WTC11 (cell line): ENCODE measurements around the gene CCSER1. TPM values are rescaled to one million over a fixed set of nuclear protein-coding genes. Genes with fewer than 3 reads are reported as not detected.

Experiments used
- ATAC-seq: fragments of 200-7000 bp; cut with Tn5 transposase; 2 replicates; pipeline ENCODE4 v1.10.0; 2021; ENCODE audit warnings: mild to moderate bottlenecking, moderate library complexity
- CTCF ChIA-PET: fragments of 300-600 bp; sonication (Branson Sonifier 250); formaldehyde crosslinking; loops from one replicate; lab custom pipeline; 2021; ENCODE audit warnings: antibody characterized with exemption; lab: Charles Lee
- POLR2A ChIA-PET: fragments of 350-600 bp; sonication (Branson Sonifier 250); formaldehyde crosslinking; loops from one replicate; lab custom pipeline; 2021; ENCODE audit warnings: antibody characterized with exemption; lab: Charles Lee
- DNase-seq: peaks from one replicate; pipeline ENCODE4 v3.0.0; 2021; ENCODE audit warnings: low spot score
- H3K27ac Mint-ChIP-seq: 2 replicates; pipeline ENCODE4 v1.8.0; 2021; ENCODE audit warnings: mixed read lengths
- H3K27me3 Mint-ChIP-seq: 2 replicates; pipeline ENCODE4 v1.8.0; 2021; ENCODE audit warnings: low read depth, mild to moderate bottlenecking, moderate library complexity, mixed read lengths
- H3K36me3 Mint-ChIP-seq: 2 replicates; pipeline ENCODE4 v1.8.0; 2021; ENCODE audit warnings: mixed read lengths
- H3K4me1 Mint-ChIP-seq: 2 replicates; pipeline ENCODE4 v1.8.0; 2022; ENCODE audit warnings: mixed read lengths
- H3K4me3 Mint-ChIP-seq: 2 replicates; pipeline ENCODE4 v1.8.0; 2021; ENCODE audit warnings: mild to moderate bottlenecking, moderate library complexity, mixed read lengths
- H3K9me3 Mint-ChIP-seq: 2 replicates; pipeline ENCODE4 v1.8.0; 2021; ENCODE audit warnings: mixed read lengths
- AFF4 ChIP-seq: sonication (generic); formaldehyde crosslinking; IDR thresholded peaks from 2 replicates; pipeline ENCODE4 v1.8.1; 2023; ENCODE audit warnings: mild to moderate bottlenecking, missing genetic modification reagents, borderline replicate concordance
- ARID4B ChIP-seq: sonication (generic); formaldehyde crosslinking; IDR thresholded peaks from 2 replicates; pipeline ENCODE4 v1.8.0; 2023; ENCODE audit warnings: missing genetic modification reagents, mild to moderate bottlenecking, borderline replicate concordance
- ATF1 ChIP-seq: sonication (generic); formaldehyde crosslinking; IDR thresholded peaks from 2 replicates; pipeline ENCODE4 v1.8.1; 2023; ENCODE audit warnings: mild to moderate bottlenecking, moderate library complexity, missing genetic modification reagents
- CBFB ChIP-seq: sonication (generic); formaldehyde crosslinking; IDR thresholded peaks from 2 replicates; pipeline ENCODE4 v1.8.1; 2022; ENCODE audit warnings: mild to moderate bottlenecking, low read depth, missing genetic modification reagents
- CREB1 ChIP-seq: sonication (generic); formaldehyde crosslinking; IDR thresholded peaks from 2 replicates; pipeline ENCODE4 v1.8.0; 2023; ENCODE audit warnings: mild to moderate bottlenecking, missing genetic modification reagents
- E2F1 ChIP-seq: sonication (generic); formaldehyde crosslinking; IDR thresholded peaks from 2 replicates; pipeline ENCODE4 v1.8.0; 2022; ENCODE audit warnings: mild to moderate bottlenecking, missing genetic modification reagents
- ETV6 ChIP-seq: sonication (generic); formaldehyde crosslinking; IDR thresholded peaks from 2 replicates; pipeline ENCODE4 v1.8.1; 2022; ENCODE audit warnings: mild to moderate bottlenecking, missing genetic modification reagents
- FOXJ3 ChIP-seq: sonication (generic); formaldehyde crosslinking; IDR thresholded peaks from 2 replicates; pipeline ENCODE4 v1.9.0; 2021; ENCODE audit warnings: missing genetic modification reagents, mild to moderate bottlenecking, borderline replicate concordance
- GRHL2 ChIP-seq: fragments of 250-450 bp; sonication (Bioruptor Pico); IDR thresholded peaks from 2 replicates; pipeline ENCODE4 v1.8.0; 2022; ENCODE audit warnings: mild to moderate bottlenecking, moderate library complexity; ENCODE audit not compliant: insufficient replicate concordance, severe bottlenecking
- GTF2I ChIP-seq: fragments of 250-450 bp; sonication (Bioruptor Pico); conservative IDR thresholded peaks from 2 replicates; pipeline ENCODE4 v1.4.0; 2021; ENCODE audit warnings: mild to moderate bottlenecking
- MAX ChIP-seq: sonication (generic); formaldehyde crosslinking; IDR thresholded peaks from 2 replicates; pipeline ENCODE4 v1.8.0; 2022; ENCODE audit warnings: mild to moderate bottlenecking, missing genetic modification reagents
- MXD4 ChIP-seq: fragments of 250-450 bp; sonication (Bioruptor Pico); IDR thresholded peaks from 2 replicates; pipeline ENCODE4 v1.8.0; 2021; ENCODE audit warnings: mild to moderate bottlenecking, moderate library complexity, borderline replicate concordance
- RORB ChIP-seq: fragments of 250-450 bp; sonication (Bioruptor Pico); IDR thresholded peaks from 2 replicates; pipeline ENCODE4 v1.9.0; 2021; ENCODE audit warnings: mild to moderate bottlenecking
- SMAD3 ChIP-seq: sonication (generic); formaldehyde crosslinking; IDR thresholded peaks from 2 replicates; pipeline ENCODE4 v1.8.0; 2022; ENCODE audit warnings: missing genetic modification reagents, mild to moderate bottlenecking, borderline replicate concordance
- SMAD4 ChIP-seq: sonication (generic); formaldehyde crosslinking; IDR thresholded peaks from 2 replicates; pipeline ENCODE4 v1.8.0; 2022; ENCODE audit warnings: mild to moderate bottlenecking, missing genetic modification reagents
- SP1 ChIP-seq: sonication (generic); formaldehyde crosslinking; conservative IDR thresholded peaks from 2 replicates; pipeline ENCODE4 v1.8.1; 2022; ENCODE audit warnings: missing genetic modification reagents
- TCF7 ChIP-seq: sonication (generic); formaldehyde crosslinking; IDR thresholded peaks from 2 replicates; pipeline ENCODE4 v1.8.0; 2022; ENCODE audit warnings: mild to moderate bottlenecking, low read depth, missing genetic modification reagents, moderate library complexity
- ZNF532 ChIP-seq: fragments of 250-450 bp; sonication (Bioruptor Pico); IDR thresholded peaks from 2 replicates; pipeline ENCODE4 v1.9.0; 2021; ENCODE audit warnings: mild to moderate bottlenecking, borderline replicate concordance
- total RNA-seq: library from RNA; stranded (reverse); gene quantifications from 3 replicates; pipeline ENCODE4 v1.2.3, GENCODE V29; 2021

The CCSER1 gene
- total RNA-seq, 1 experiment from 2014 or later, result 0.87 TPM

GRCh38 chr4:90597927-90598326 is 470.7 kb downstream of the CCSER1 start:
- H3K36me3 Mint-ChIP-seq, result no peaks in the 10 kb centered on the region
- POLR2A ChIA-PET, result no interaction called here
- H3K4me1 Mint-ChIP-seq, result no peaks in the 10 kb centered on the region
- ATAC-seq (no peak), DNase-seq (no peak)
- H3K4me3 Mint-ChIP-seq, result no peak overlapping the region
- CTCF ChIA-PET, result no interaction called here
- H3K27ac Mint-ChIP-seq, result no peak overlapping the region
- H3K9me3 Mint-ChIP-seq, result peaks cover 10% of the 10 kb centered on the region; the same call in 1 of the 2 replicates
- no peaks in the 10 kb centered on the region for H3K27me3 Mint-ChIP-seq
- TF ChIP-seq TCF7, result no peak
- TF ChIP-seq SMAD4 (CRISPR knock-in tag), result no peak
- no peak for TF ChIP-seq FOXJ3 (CRISPR knock-in tag)
- TF ChIP-seq E2F1 (CRISPR knock-in tag), result no peak
- no peak for TF ChIP-seq ZNF532 (CRISPR knock-in tag)
- TF ChIP-seq ETV6 (CRISPR knock-in tag), result no peak
- no peak for TF ChIP-seq SP1 (CRISPR knock-in tag)
- no peak for TF ChIP-seq MXD4 (CRISPR knock-in tag)
- TF ChIP-seq MAX (CRISPR knock-in tag), result no peak
- TF ChIP-seq ARID4B (CRISPR knock-in tag), result no peak
- TF ChIP-seq CBFB, result no peak

GRCh38 chr4:90598741-90599140 is 471.5 kb downstream of the CCSER1 start:
- POLR2A ChIA-PET, result no interaction called here
- ATAC-seq (no peak), DNase-seq (no peak)
- H3K27ac Mint-ChIP-seq, result no peak overlapping the region
- no peaks in the 10 kb centered on the region for H3K27me3 Mint-ChIP-seq
- H3K4me3 Mint-ChIP-seq, result no peak overlapping the region
- H3K9me3 Mint-ChIP-seq, result peaks cover 10% of the 10 kb centered on the region; the same call in 1 of the 2 replicates
- CTCF ChIA-PET, result no interaction called here
- no peaks in the 10 kb centered on the region for H3K36me3 Mint-ChIP-seq
- TF ChIP-seq ATF1 (CRISPR knock-in tag) (no peak), AFF4 (CRISPR knock-in tag) (no peak), RORB (no peak), SMAD3 (CRISPR knock-in tag) (no peak), GRHL2 (CRISPR knock-in tag) (no peak), CREB1 (CRISPR knock-in tag) (no peak), GTF2I (CRISPR knock-in tag) (no peak)
- no peaks in the 10 kb centered on the region for H3K4me1 Mint-ChIP-seq
